Ectodermal cell (in vitro differentiated cells): Measurements from ENCODE around the gene KAZALD1.
A peak's percentile ranks its signal among the peaks of the same experiment; 100 is the strongest.

ENCODE experiments used
- H3K27ac ChIP-seq: 2 replicates; pipeline ENCODE4 v1.7.0; 2013; ENCODE audit warnings: mild to moderate bottlenecking, low read depth, low read length; ENCODE audit not compliant: insufficient read depth, poor library complexity, severe bottlenecking
- H3K27me3 ChIP-seq: 2 replicates; pipeline ENCODE4 v1.7.0; 2013; ENCODE audit warnings: mild to moderate bottlenecking, low read length; ENCODE audit not compliant: insufficient read depth, control insufficient read depth, poor library complexity, severe bottlenecking
- H3K36me3 ChIP-seq: one replicate; pipeline ENCODE4 v1.7.0; 2013; ENCODE audit warnings: low read length; ENCODE audit not compliant: control insufficient read depth, insufficient read depth
- H3K4me1 ChIP-seq: one replicate; pipeline ENCODE4 v1.7.0; 2013; ENCODE audit warnings: low read length; ENCODE audit not compliant: control insufficient read depth, insufficient read depth
- H3K4me3 ChIP-seq: 2 replicates; pipeline ENCODE4 v1.7.0; 2013; ENCODE audit warnings: low read depth, low read length, control low read depth; ENCODE audit not compliant: insufficient read depth
- H3K9me3 ChIP-seq: 2 replicates; pipeline ENCODE4 v1.7.0; 2013; ENCODE audit warnings: mild to moderate bottlenecking, low read length, moderate library complexity; ENCODE audit not compliant: control insufficient read depth
- WGBS, 2 experiments: methylation state at CpG; one replicate each; pipeline ENCODE4 v1.1.7; 2013; ENCODE audit warnings: missing lambda C conversion rate in 2 of 2; 5-methylcytosine and 5-hydroxymethylcytosine counted together

The KAZALD1 gene

GRCh38 chr10:101060951-101061623 lies 702 bp upstream of the KAZALD1 start:
- H3K4me3 ChIP-seq, result peak overlapping the region; percentile 90
- H3K27ac ChIP-seq, result peak overlapping the region; percentile 84
- WGBS, 2 experiments, result 0 to 1% methylated on average over 67 of the region's 67 CpGs
- peaks cover 30% of the 10 kb centered on the region for H3K4me1 ChIP-seq
- H3K9me3 ChIP-seq, result no peaks in the 10 kb centered on the region
- no peaks in the 10 kb centered on the region for H3K36me3 ChIP-seq
- H3K27me3 ChIP-seq, result peaks cover 51% of the 10 kb centered on the region

- 1 to 2% methylated on average over 62 to 63 of the region's 63 CpGs for WGBS, 2 experiments
- H3K36me3 ChIP-seq, result no peaks in the 10 kb centered on the region
- H3K27ac ChIP-seq, result no peak overlapping the region
- H3K4me3 ChIP-seq, result peak overlapping the region; percentile 90
- peaks cover 37% of the 10 kb centered on the region for H3K4me1 ChIP-seq
- H3K27me3 ChIP-seq, result peaks cover 64% of the 10 kb centered on the region
- no peaks in the 10 kb centered on the region for H3K9me3 ChIP-seq
These were observed 652 bp downstream of the KAZALD1 start for GRCh38 chr10:101062232-101063049.

GRCh38 chr10:101063050-101063525 lies 1.3 kb downstream of the KAZALD1 start:
- Histone ChIP-seq H3K27ac (no peak overlapping the region), H3K9me3 (no peaks in the 10 kb centered on the region), H3K27me3 (peaks cover 69% of the 10 kb centered on the region), H3K36me3 (no peaks in the 10 kb centered on the region), H3K4me1 (peaks cover 37% of the 10 kb centered on the region), H3K4me3 (peak overlapping the region; percentile 90)
- 8 to 9% methylated on average over 19 of the region's 19 CpGs for WGBS, 2 experiments

- 24 to 26% methylated on average over 15 of the region's 15 CpGs for WGBS, 2 experiments
- Histone ChIP-seq H3K36me3 (no peaks in the 10 kb centered on the region), H3K9me3 (no peaks in the 10 kb centered on the region), H3K4me1 (peaks cover 37% of the 10 kb centered on the region), H3K27me3 (peaks cover 69% of the 10 kb centered on the region), H3K4me3 (no peak overlapping the region), H3K27ac (no peak overlapping the region)
These were observed 2.0 kb downstream of the KAZALD1 start for GRCh38 chr10:101063548-101064414.

GRCh38 chr10:101064415-101065030 lies 2.7 kb downstream of the KAZALD1 start:
- 83 to 84% methylated on average over 9 of the region's 9 CpGs for WGBS, 2 experiments
- H3K27me3 ChIP-seq, result peaks cover 69% of the 10 kb centered on the region

GRCh38 chr10:101065481-101066145 lies 3.8 kb downstream of the KAZALD1 start:
- H3K4me3 ChIP-seq, result no peak overlapping the region
- WGBS, 2 experiments, result 55 to 82% methylated on average over 2 to 3 of the region's 3 CpGs
- peaks cover 69% of the 10 kb centered on the region for H3K27me3 ChIP-seq
- no peaks in the 10 kb centered on the region for H3K36me3 ChIP-seq
- no peaks in the 10 kb centered on the region for H3K9me3 ChIP-seq
- no peak overlapping the region for H3K27ac ChIP-seq
- peaks cover 32% of the 10 kb centered on the region for H3K4me1 ChIP-seq

More at GRCh38 chr10:101064415-101065030, 2.7 kb downstream of the KAZALD1 start:
- H3K4me1 ChIP-seq, result peaks cover 35% of the 10 kb centered on the region
- H3K9me3 ChIP-seq, result no peaks in the 10 kb centered on the region
- no peak overlapping the region for H3K27ac ChIP-seq
- H3K4me3 ChIP-seq, result no peak overlapping the region
- H3K36me3 ChIP-seq, result no peaks in the 10 kb centered on the region

GRCh38 chr10:101066146-101066895 lies 4.5 kb downstream of the KAZALD1 start:
- no peaks in the 10 kb centered on the region for H3K36me3 ChIP-seq
- H3K27me3 ChIP-seq, result peaks cover 67% of the 10 kb centered on the region
- H3K4me3 ChIP-seq, result peak overlapping the region; percentile 39
- no peak overlapping the region for H3K27ac ChIP-seq
- peaks cover 30% of the 10 kb centered on the region for H3K4me1 ChIP-seq
- WGBS, 2 experiments, result 1 to 2% methylated on average over 49 of the region's 49 CpGs
- no peaks in the 10 kb centered on the region for H3K9me3 ChIP-seq

- peaks cover 28% of the 10 kb centered on the region for H3K4me1 ChIP-seq
- 1% methylated on average over 30 to 31 of the region's 31 CpGs for WGBS, 2 experiments
- no peak overlapping the region for H3K27ac ChIP-seq
- H3K4me3 ChIP-seq, result peak overlapping the region; percentile 39
- no peaks in the 10 kb centered on the region for H3K36me3 ChIP-seq
- H3K9me3 ChIP-seq, result no peaks in the 10 kb centered on the region
- H3K27me3 ChIP-seq, result peaks cover 67% of the 10 kb centered on the region
These were observed 5.1 kb downstream of the KAZALD1 start for GRCh38 chr10:101066896-101067355.
